IMR-90 (cell line): ENCODE data around the gene EML4. TPM values are rescaled to one million over a fixed set of nuclear protein-coding genes. Genes with fewer than 3 reads are reported as not detected.

ENCODE experiments used
- ATAC-seq: fragments of 200-7000 bp; cut with Tn5 transposase; 2 replicates; pipeline ENCODE4 v1.9.1; 2020; ENCODE audit warnings: low read depth, mild to moderate bottlenecking, moderate library complexity
- BruUV-seq: library from RNA; stranded (reverse); fragments of 400-500 nt; replicated peaks from 2 replicates; lab custom pipeline; 2021; lab: Mats Ljungman, UMichigan
- CTCF ChIA-PET: fragments of 300-600 bp; formaldehyde crosslinking; extraction: SDS; loops from one replicate; lab custom pipeline; 2021; ENCODE audit warnings: antibody characterized with exemption; lab: Yijun Ruan, JAX
- POLR2A ChIA-PET: fragments of 300-600 bp; sonication (Branson Sonifier 250); formaldehyde crosslinking; loops from one replicate; lab custom pipeline; 2022; ENCODE audit warnings: antibody characterized with exemption; ENCODE audit not compliant: unreplicated experiment; lab: Charles Lee
- DNase-seq: peaks from one replicate; pipeline ENCODE4 v3.0.0; 2013
- H2AFZ ChIP-seq: replicated peaks from 2 replicates; pipeline ENCODE3; 2013; ENCODE audit warnings: low read length, mild to moderate bottlenecking; ENCODE audit not compliant: poor library complexity
- H2AK5ac ChIP-seq: 2 replicates; pipeline ENCODE4 v1.6.1; 2013; ENCODE audit warnings: low read depth, low read length, inconsistent platforms
- H2AK9ac ChIP-seq: replicated peaks from 2 replicates; pipeline ENCODE3; 2013; ENCODE audit warnings: mild to moderate bottlenecking, low read depth, low read length, moderate library complexity; ENCODE audit not compliant: poor library complexity
- H2BK120ac ChIP-seq: 2 replicates; pipeline ENCODE4 v1.6.1; 2013; ENCODE audit warnings: low read depth, low read length, inconsistent platforms
- H2BK15ac ChIP-seq: 3 replicates; pipeline ENCODE4 v1.6.1; 2013; ENCODE audit warnings: low read depth, low read length, inconsistent platforms
- H2BK20ac ChIP-seq: 2 replicates; pipeline ENCODE4 v1.6.1; 2013; ENCODE audit warnings: low read depth, mild to moderate bottlenecking, inconsistent platforms, low read length, moderate library complexity
- H2BK5ac ChIP-seq: 2 replicates; pipeline ENCODE4 v1.6.1; 2013; ENCODE audit warnings: mild to moderate bottlenecking, low read depth, low read length, inconsistent platforms; ENCODE audit not compliant: poor library complexity, severe bottlenecking
- H3K14ac ChIP-seq: replicated peaks from 2 replicates; pipeline ENCODE4 v1.6.1; 2013; ENCODE audit warnings: low read depth, low read length, inconsistent platforms
- H3K18ac ChIP-seq: 2 replicates; pipeline ENCODE4 v1.6.1; 2013; ENCODE audit warnings: low read depth, low read length, control low read depth
- H3K23ac ChIP-seq: 2 replicates; pipeline ENCODE4 v1.6.1; 2013; ENCODE audit warnings: low read depth, low read length, inconsistent platforms
- H3K27ac ChIP-seq: 2 replicates; pipeline ENCODE4 v1.5.1; 2013; ENCODE audit warnings: mild to moderate bottlenecking, control low read depth, low read length; ENCODE audit not compliant: insufficient read depth
- H3K27me3 ChIP-seq: 2 replicates; pipeline ENCODE4 v1.6.1; 2013; ENCODE audit warnings: low read length; ENCODE audit not compliant: control insufficient read depth, insufficient read depth
- H3K36me3 ChIP-seq: 2 replicates; pipeline ENCODE4 v1.6.1; 2013; ENCODE audit warnings: low read length, mixed read lengths; ENCODE audit not compliant: control insufficient read depth, insufficient read depth
- H3K4ac ChIP-seq: 2 replicates; pipeline ENCODE4 v1.6.1; 2013; ENCODE audit warnings: low read depth, low read length, inconsistent platforms
- H3K4me1 ChIP-seq: 2 replicates; pipeline ENCODE4 v1.6.1; 2013; ENCODE audit warnings: low read length, mixed read lengths; ENCODE audit not compliant: control insufficient read depth, insufficient read depth
- H3K4me2 ChIP-seq: 2 replicates; pipeline ENCODE4 v1.6.1; 2013; ENCODE audit warnings: low read depth, mild to moderate bottlenecking, control low read depth, low read length, moderate library complexity
- H3K4me3 ChIP-seq: 2 replicates; pipeline ENCODE4 v1.5.1; 2013; ENCODE audit warnings: low read depth, mild to moderate bottlenecking, control low read depth, low read length, moderate library complexity; ENCODE audit not compliant: insufficient read depth
- H3K56ac ChIP-seq: 2 replicates; pipeline ENCODE4 v1.6.1; 2013; ENCODE audit warnings: low read length, inconsistent platforms; ENCODE audit not compliant: insufficient read depth; ENCODE audit errors: extremely low read depth
- H3K79me1 ChIP-seq, 2 experiments: 2 replicates each; pipeline ENCODE4 v1.6.1; 2013; ENCODE audit warnings: low read length in 2 of 2, inconsistent platforms in 1 of 2, low read depth in 1 of 2
- H3K9ac ChIP-seq: 2 replicates; pipeline ENCODE4 v1.6.1; 2013; ENCODE audit warnings: low read depth, low read length, control low read depth
- H3K9me1 ChIP-seq: 2 replicates; pipeline ENCODE4 v1.6.1; 2013; ENCODE audit warnings: low read length, inconsistent platforms; ENCODE audit not compliant: insufficient read depth
- H3K9me3 ChIP-seq: 2 replicates; pipeline ENCODE4 v1.6.1; 2013; ENCODE audit warnings: low read length; ENCODE audit not compliant: control insufficient read depth, insufficient read depth
- H4K20me1 ChIP-seq: 2 replicates; pipeline ENCODE4 v1.6.1; 2013; ENCODE audit warnings: low read length, inconsistent platforms; ENCODE audit not compliant: insufficient read depth
- H4K5ac ChIP-seq: 2 replicates; pipeline ENCODE4 v1.6.1; 2013; ENCODE audit warnings: mild to moderate bottlenecking, low read depth, low read length, control low read depth
- H4K8ac ChIP-seq, 2 experiments: 2 replicates each; pipeline ENCODE4 v1.6.1; 2013; ENCODE audit warnings: low read depth in 2 of 2, low read length in 2 of 2, control low read depth in 1 of 2, inconsistent platforms in 1 of 2
- H4K91ac ChIP-seq: 2 replicates; pipeline ENCODE4 v1.6.1; 2013; ENCODE audit warnings: low read depth, low read length, inconsistent platforms; ENCODE audit not compliant: insufficient read depth
- RCOR1 ChIP-seq: IDR thresholded peaks from 2 replicates; pipeline ENCODE4 v1.6.1; 2012; ENCODE audit warnings: mild to moderate bottlenecking, low read length, improper control_type of control experiment; ENCODE audit not compliant: insufficient replicate concordance
- WGBS, 2 experiments: methylation state at CpG; one replicate each; pipeline versions ENCODE4 v1.1.5 to v1.1.7; 2013; ENCODE audit warnings: missing lambda C conversion rate in 2 of 2; ENCODE audit not compliant: insufficient read length in 1 of 2; ENCODE audit errors: extremely low coverage in 2 of 2; 5-methylcytosine and 5-hydroxymethylcytosine counted together
- dilution Hi-C: fragments of 300-500 bp; cut with HindIII; formaldehyde crosslinking; loops from one replicate; pipeline ENCODE4 v1.14.3; 2018; ENCODE audit warnings: low sequenced_read_pairs; ENCODE audit not compliant: unreplicated experiment
- in situ Hi-C: fragments of 300-500 bp; cut with MboI; formaldehyde crosslinking; loops from 3 replicates; pipeline ENCODE4 v1.14.3; 2019; ENCODE audit warnings: low sequenced_read_pairs, inconsistent platforms, mixed read lengths
- intact Hi-C: fragments of 100-400 bp; cut with micrococcal nuclease; formaldehyde crosslinking; loops from 2 replicates; pipeline ENCODE4 v1.10.0; 2022
- polyA plus RNA-seq, 3 experiments: library from polyadenylated mRNA; depleted of rRNA; stranded (reverse); fragments of >200 nt; gene quantifications; 2 replicates each; pipeline ENCODE4 v1.2.3, GENCODE V29; 2012; ENCODE audit warnings: low replicate concordance in 1 of 3
- total RNA-seq: library from RNA; depleted of rRNA; stranded (reverse); fragments of >200 nt; gene quantifications from 2 replicates; pipeline ENCODE4 v1.2.3, GENCODE V29; 2012

The EML4 gene
- total and polyA plus RNA-seq, 2 of the 4 experiments (the other 2 are of a cell fraction): 29.7 to 73.7 TPM

- H2BK120ac ChIP-seq: no peak overlapping the region
- in situ Hi-C loops: no loop called here
- H3K9ac ChIP-seq: no peak overlapping the region
- H2BK5ac ChIP-seq: no peak overlapping the region
- H3K4ac ChIP-seq: no peak overlapping the region
- no peaks in the 10 kb centered on the region for H4K20me1 ChIP-seq
- H2AFZ ChIP-seq: no peak overlapping the region
- no peak overlapping the region for H2AK9ac ChIP-seq
- ATAC-seq: no peak
- H4K5ac ChIP-seq: no peak overlapping the region
- no peak overlapping the region for H3K23ac ChIP-seq
- no TSS peak for BruUV-seq
- H3K56ac ChIP-seq: no peak overlapping the region
- no peaks in the 10 kb centered on the region for H3K9me3 ChIP-seq
- peaks cover 6% of the 10 kb centered on the region for H3K4me1 ChIP-seq
- TF ChIP-seq RCOR1: no peak
- H3K4me3 ChIP-seq: no peak overlapping the region
- no peaks in the 10 kb centered on the region for H3K27me3 ChIP-seq
- POLR2A ChIA-PET: no interaction called here
- H3K79me1 ChIP-seq: peaks cover 0 to 3% of the 10 kb centered on the region in 2 experiments; a peak in 1 of 4 replicates
- no peak overlapping the region for H2BK15ac ChIP-seq
- dilution Hi-C loops: no loop called here
- no peak overlapping the region for H3K14ac ChIP-seq
- CTCF ChIA-PET: no interaction called here
- no peak overlapping the region for H2AK5ac ChIP-seq
- intact Hi-C loops: loop anchor here (5.0 kb wide), 1 partner anchor 42 kb away; no protein-coding TSS in a partner anchor
- H2BK20ac ChIP-seq: no peak overlapping the region
- H3K4me2 ChIP-seq: no peak overlapping the region
- H4K91ac ChIP-seq: no peak overlapping the region
- H4K8ac ChIP-seq: no peak overlapping the region
- WGBS, 2 experiments: no CpG with 5 or more reads among the region's 1 CpG
- peaks cover 19% of the 10 kb centered on the region for H3K36me3 ChIP-seq
- no peak overlapping the region for H3K27ac ChIP-seq
- no peaks in the 10 kb centered on the region for H3K9me1 ChIP-seq
- no peak overlapping the region for H3K18ac ChIP-seq
- DNase-seq: no peak
Measured at GRCh38 chr2:42288811-42289210, 119.7 kb downstream of the EML4 start.
